GM19099 (cell line): ENCODE measurements around the gene WWC1.

ENCODE experiments used
- POLR2A ChIP-seq: IDR thresholded peaks from 3 replicates; pipeline ENCODE4 v1.6.1; 2011; ENCODE audit warnings: low read depth; ENCODE audit not compliant: insufficient read length; ENCODE audit errors: extremely low read depth

Gene WWC1

GRCh38 chr5:168334280-168334679 is 42.8 kb downstream of the WWC1 start:
- TF ChIP-seq POLR2A: no peak

- TF ChIP-seq POLR2A: no peak
Observed at GRCh38 chr5:168334695-168335094, 43.2 kb downstream of the WWC1 start.

GRCh38 chr5:168337361-168337760 is 45.9 kb downstream of the WWC1 start:
- TF ChIP-seq POLR2A: no peak

GRCh38 chr5:168339109-168339771 is 47.8 kb downstream of the WWC1 start:
- TF ChIP-seq POLR2A: no peak

- no peak for TF ChIP-seq POLR2A
Observed at GRCh38 chr5:168340487-168340886, 49.0 kb downstream of the WWC1 start.

GRCh38 chr5:168341178-168341577 is 49.7 kb downstream of the WWC1 start:
- no peak for TF ChIP-seq POLR2A

- TF ChIP-seq POLR2A: no peak
Observed at GRCh38 chr5:168342151-168342825, 50.8 kb downstream of the WWC1 start.

GRCh38 chr5:168342985-168343384 is 51.5 kb downstream of the WWC1 start:
- no peak for TF ChIP-seq POLR2A

- TF ChIP-seq POLR2A: no peak
Observed at GRCh38 chr5:168346417-168346816, 55.0 kb downstream of the WWC1 start.

- TF ChIP-seq POLR2A: no peak
Observed at GRCh38 chr5:168347368-168348083, 56.1 kb downstream of the WWC1 start.

GRCh38 chr5:168348084-168348414 is 56.6 kb downstream of the WWC1 start:
- no peak for TF ChIP-seq POLR2A

GRCh38 chr5:168350315-168350714 is 58.9 kb downstream of the WWC1 start:
- TF ChIP-seq POLR2A: no peak

GRCh38 chr5:168353216-168353957 is 61.9 kb downstream of the WWC1 start:
- TF ChIP-seq POLR2A: no peak

- no peak for TF ChIP-seq POLR2A
Observed at GRCh38 chr5:168354397-168354796, 63.0 kb downstream of the WWC1 start.

GRCh38 chr5:168356171-168356570 is 64.7 kb downstream of the WWC1 start:
- no peak for TF ChIP-seq POLR2A
